H9 (cell line): ENCODE data around the gene COL23A1. TPM values are rescaled to one million over a fixed set of nuclear protein-coding genes. Genes with fewer than 3 reads are reported as not detected.

Experiments
- DNase-seq: peaks from one replicate; pipeline ENCODE4 v3.0.0-alpha.2; 2017
- H2AFZ ChIP-seq: one replicate; pipeline ENCODE4 v1.6.1; 2013; ENCODE audit warnings: mild to moderate bottlenecking, low read length, control low read depth, moderate library complexity
- H2AK5ac ChIP-seq: 2 replicates; pipeline ENCODE4 v1.6.1; 2013; ENCODE audit warnings: low read length, control low read depth, mixed read lengths; ENCODE audit not compliant: insufficient read length
- H2BK120ac ChIP-seq: one replicate; pipeline ENCODE4 v1.6.1; 2013; ENCODE audit warnings: low read depth, mild to moderate bottlenecking, low read length, control low read depth, inconsistent platforms; ENCODE audit not compliant: poor library complexity, severe bottlenecking
- H2BK12ac ChIP-seq: 2 replicates; pipeline ENCODE4 v1.6.1; 2013; ENCODE audit warnings: low read length, control low read depth, mixed read lengths, low read depth; ENCODE audit not compliant: insufficient read length
- H2BK15ac ChIP-seq: 2 replicates; pipeline ENCODE4 v1.6.1; 2013; ENCODE audit warnings: low read depth, low read length, control low read depth
- H2BK20ac ChIP-seq: one replicate; pipeline ENCODE4 v1.6.1; 2013; ENCODE audit warnings: low read depth, mild to moderate bottlenecking, low read length, control low read depth, inconsistent platforms; ENCODE audit not compliant: poor library complexity, severe bottlenecking
- H2BK5ac ChIP-seq: 2 replicates; pipeline ENCODE4 v1.6.1; 2013; ENCODE audit warnings: low read length, control low read depth, mixed read lengths; ENCODE audit not compliant: insufficient read length
- H3K14ac ChIP-seq: 2 replicates; pipeline ENCODE4 v1.6.1; 2013; ENCODE audit warnings: low read length, control low read depth; ENCODE audit not compliant: insufficient read depth
- H3K18ac ChIP-seq: 2 replicates; pipeline ENCODE4 v1.6.1; 2013; ENCODE audit warnings: low read depth, mild to moderate bottlenecking, mixed read lengths, low read length, control low read depth; ENCODE audit not compliant: insufficient read length
- H3K23ac ChIP-seq: 2 replicates; pipeline ENCODE4 v1.6.1; 2013; ENCODE audit warnings: low read length, control low read depth, mixed read lengths, low read depth; ENCODE audit not compliant: insufficient read length
- H3K23me2 ChIP-seq: 2 replicates; pipeline ENCODE4 v1.6.1; 2013; ENCODE audit warnings: low read depth, mild to moderate bottlenecking, mixed read lengths, low read length, control low read depth; ENCODE audit not compliant: insufficient read length, poor library complexity, severe bottlenecking
- H3K27ac ChIP-seq: 2 replicates; pipeline ENCODE4 v1.5.1; 2013; ENCODE audit warnings: low read length, control low read depth, mixed read lengths, low read depth; ENCODE audit not compliant: insufficient read length
- H3K27me3 ChIP-seq: 2 replicates; pipeline ENCODE4 v1.6.1; 2013; ENCODE audit warnings: low read length, control low read depth, inconsistent platforms; ENCODE audit not compliant: insufficient read depth
- H3K4ac ChIP-seq: 2 replicates; pipeline ENCODE4 v1.6.1; 2013; ENCODE audit warnings: low read depth, mild to moderate bottlenecking, control low read depth, inconsistent platforms, low read length, moderate library complexity
- H3K4me1 ChIP-seq: 2 replicates; pipeline ENCODE4 v1.6.1; 2013; ENCODE audit warnings: low read length, control low read depth, inconsistent platforms; ENCODE audit not compliant: insufficient read depth
- H3K4me2 ChIP-seq: 2 replicates; pipeline ENCODE4 v1.6.1; 2013; ENCODE audit warnings: low read length, control low read depth, mixed read lengths; ENCODE audit not compliant: insufficient read length, insufficient read depth
- H3K56ac ChIP-seq: 2 replicates; pipeline ENCODE4 v1.6.1; 2013; ENCODE audit warnings: low read depth, mild to moderate bottlenecking, mixed read lengths, low read length, control low read depth; ENCODE audit not compliant: insufficient read length
- H3K79me1 ChIP-seq: 2 replicates; pipeline ENCODE4 v1.6.1; 2013; ENCODE audit warnings: low read depth, mild to moderate bottlenecking, moderate library complexity, low read length, control low read depth, inconsistent platforms; ENCODE audit not compliant: insufficient read depth, poor library complexity, severe bottlenecking
- H3K79me2 ChIP-seq: 2 replicates; pipeline ENCODE4 v1.6.1; 2013; ENCODE audit warnings: low read length, control low read depth, inconsistent platforms; ENCODE audit not compliant: insufficient read depth
- H3K9ac ChIP-seq: 2 replicates; pipeline ENCODE4 v1.6.1; 2013; ENCODE audit warnings: low read length, control low read depth, mixed read lengths; ENCODE audit not compliant: insufficient read length; ENCODE audit errors: extremely low read depth
- H3K9me3 ChIP-seq: one replicate; pipeline ENCODE4 v1.6.1; 2013; ENCODE audit warnings: low read depth, low read length, inconsistent platforms; ENCODE audit not compliant: control insufficient read depth
- H3T11ph ChIP-seq: one replicate; pipeline ENCODE4 v1.6.1; 2013; ENCODE audit warnings: mild to moderate bottlenecking, low read length, control low read depth, inconsistent platforms
- H4K20me1 ChIP-seq: one replicate; pipeline ENCODE4 v1.6.1; 2013; ENCODE audit not compliant: control insufficient read depth, insufficient read length, insufficient read depth
- H4K5ac ChIP-seq: 2 replicates; pipeline ENCODE4 v1.6.1; 2013; ENCODE audit warnings: low read depth, mild to moderate bottlenecking, mixed read lengths, low read length, control low read depth; ENCODE audit not compliant: insufficient read length
- H4K8ac ChIP-seq: replicated peaks from 2 replicates; pipeline ENCODE4 v1.6.1; 2013; ENCODE audit warnings: low read length, control low read depth, mixed read lengths, low read depth; ENCODE audit not compliant: insufficient read length
- H4K91ac ChIP-seq: 2 replicates; pipeline ENCODE4 v1.6.1; 2013; ENCODE audit warnings: low read depth, mild to moderate bottlenecking, moderate library complexity, mixed read lengths, low read length, control low read depth; ENCODE audit not compliant: insufficient read length
- H3K27ac Mint-ChIP-seq, 3 experiments: 2 replicates in 2 of 3; 3 replicates in 1 of 3; pipeline ENCODE4 v1.8.0; 2020 to 2021; ENCODE audit warnings: mixed read lengths in 3 of 3, mild to moderate bottlenecking in 1 of 3, moderate library complexity in 1 of 3
- H3K27me3 Mint-ChIP-seq: 2 replicates; pipeline ENCODE4 v1.8.0; 2021; ENCODE audit warnings: low read depth, mild to moderate bottlenecking, moderate library complexity, mixed read lengths
- H3K36me3 Mint-ChIP-seq, 3 experiments: 2 replicates in 2 of 3; 3 replicates in 1 of 3; pipeline ENCODE4 v1.8.0; 2020 to 2021; ENCODE audit warnings: low read depth in 3 of 3, mixed read lengths in 3 of 3; ENCODE audit not compliant: insufficient read depth in 1 of 3
- H3K4me1 Mint-ChIP-seq, 2 experiments: 2 replicates each; pipeline ENCODE4 v1.8.0; 2020; ENCODE audit warnings: mixed read lengths in 2 of 2
- H3K4me3 Mint-ChIP-seq, 2 experiments: 2 replicates in 1 of 2; 3 replicates in 1 of 2; pipeline ENCODE4 v1.8.0; 2020 to 2021; ENCODE audit warnings: mild to moderate bottlenecking in 2 of 2, mixed read lengths in 2 of 2, moderate library complexity in 1 of 2
- H3K9me3 Mint-ChIP-seq, 2 experiments: 2 replicates in 1 of 2; 3 replicates in 1 of 2; pipeline ENCODE4 v1.8.0; 2020; ENCODE audit warnings: mild to moderate bottlenecking in 2 of 2, mixed read lengths in 2 of 2, moderate library complexity in 1 of 2
- WGBS: extraction: QIAGEN DNeasy Blood & Tissue Kit; methylation state at CpG from one replicate; pipeline ENCODE4 v1.1.7; 2013; ENCODE audit warnings: missing lambda C conversion rate, low lambda C conversion rate, mixed read lengths; ENCODE audit not compliant: insufficient read length; ENCODE audit errors: extremely low coverage; 5-methylcytosine and 5-hydroxymethylcytosine counted together
- total RNA-seq: library from RNA; stranded (reverse); gene quantifications from 2 replicates; pipeline ENCODE4 v1.2.1, GENCODE V29; 2021
- TF ChIP-seq, protein P1 (sequence below): fragments of 200-600 bp; sonication (generic); conservative IDR thresholded peaks from 3 replicates; pipeline ENCODE4 v1.8.0; 2021; ENCODE audit warnings: antibody characterized with exemption, mild to moderate bottlenecking

COL23A1 gene
- total RNA-seq, 1 experiment from 2014 or later = 2.6 TPM

DNA sequence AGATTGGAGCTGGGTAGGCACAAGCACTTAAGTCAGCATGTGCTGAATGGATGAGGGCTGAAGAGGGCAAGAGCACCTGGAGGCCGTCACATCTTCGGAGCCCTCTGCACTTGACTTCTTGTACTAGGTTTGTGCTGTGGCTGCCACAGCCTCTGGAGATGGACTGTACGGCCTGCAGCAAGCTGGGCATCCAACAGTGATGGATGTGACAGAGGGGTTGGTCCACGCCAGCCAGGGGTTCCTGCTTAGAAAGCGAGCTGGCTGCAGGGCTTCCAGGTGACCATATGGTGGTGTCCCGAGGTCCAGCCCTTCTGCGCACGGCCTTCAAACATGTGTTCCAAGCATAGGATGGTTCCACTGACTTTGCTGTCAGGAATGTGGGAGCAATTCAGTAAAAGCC is 292.4 kb downstream of the COL23A1 start:
- Mint-ChIP-seq H3K27me3 (peaks cover under 1% of the 10 kb centered on the region), H3K27ac (no peak overlapping the region), H3K36me3 (peaks cover 0 to 2% (median 0%) of the 10 kb centered on the region in 3 experiments; a peak in 3 of 7 replicates), H3K4me3 (no peak overlapping the region), H3K9me3 (peaks cover 5 to 8% of the 10 kb centered on the region in 2 experiments; a peak in 3 of 5 replicates), H3K4me1 (peaks cover 0 to 10% of the 10 kb centered on the region in 2 experiments; a peak in 3 of 4 replicates)
- WGBS = no CpG with 5 or more reads among the region's 8 CpGs
- Histone ChIP-seq H3K79me1 (no peaks in the 10 kb centered on the region), H3K23ac (no peak overlapping the region), H2AFZ (no peak overlapping the region), H4K8ac (no peak overlapping the region), H3K9ac (no peak overlapping the region), H4K91ac (no peak overlapping the region), H3K56ac (no peak overlapping the region), H3K27ac (no peak overlapping the region), H2BK20ac (no peak overlapping the region), H3K4me2 (no peak overlapping the region), H3K27me3 (no peaks in the 10 kb centered on the region), H4K5ac (no peak overlapping the region), H3K14ac (no peak overlapping the region), H3K23me2 (peaks cover 3% of the 10 kb centered on the region), H2BK5ac (no peak overlapping the region), H2BK120ac (no peak overlapping the region), H4K20me1 (no peaks in the 10 kb centered on the region), H3K4me1 (no peaks in the 10 kb centered on the region), H3K79me2 (no peaks in the 10 kb centered on the region), H3K9me3 (no peaks in the 10 kb centered on the region), H2BK15ac (no peak overlapping the region), H2BK12ac (no peak overlapping the region), H2AK5ac (no peak overlapping the region), H3T11ph (no peak overlapping the region), H3K18ac (no peak overlapping the region), H3K4ac (no peak overlapping the region)
- TF ChIP-seq, protein P1, sequence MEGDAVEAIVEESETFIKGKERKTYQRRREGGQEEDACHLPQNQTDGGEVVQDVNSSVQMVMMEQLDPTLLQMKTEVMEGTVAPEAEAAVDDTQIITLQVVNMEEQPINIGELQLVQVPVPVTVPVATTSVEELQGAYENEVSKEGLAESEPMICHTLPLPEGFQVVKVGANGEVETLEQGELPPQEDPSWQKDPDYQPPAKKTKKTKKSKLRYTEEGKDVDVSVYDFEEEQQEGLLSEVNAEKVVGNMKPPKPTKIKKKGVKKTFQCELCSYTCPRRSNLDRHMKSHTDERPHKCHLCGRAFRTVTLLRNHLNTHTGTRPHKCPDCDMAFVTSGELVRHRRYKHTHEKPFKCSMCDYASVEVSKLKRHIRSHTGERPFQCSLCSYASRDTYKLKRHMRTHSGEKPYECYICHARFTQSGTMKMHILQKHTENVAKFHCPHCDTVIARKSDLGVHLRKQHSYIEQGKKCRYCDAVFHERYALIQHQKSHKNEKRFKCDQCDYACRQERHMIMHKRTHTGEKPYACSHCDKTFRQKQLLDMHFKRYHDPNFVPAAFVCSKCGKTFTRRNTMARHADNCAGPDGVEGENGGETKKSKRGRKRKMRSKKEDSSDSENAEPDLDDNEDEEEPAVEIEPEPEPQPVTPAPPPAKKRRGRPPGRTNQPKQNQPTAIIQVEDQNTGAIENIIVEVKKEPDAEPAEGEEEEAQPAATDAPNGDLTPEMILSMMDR = no peak
- DNase-seq = no peak
